NT2/D1 (cell line): Measurements from ENCODE around the gene OR9A2.

Source experiments
- SUZ12 ChIP-seq: IDR thresholded peaks from 2 replicates; pipeline ENCODE4 v1.6.1; 2011; ENCODE audit not compliant: insufficient read length, insufficient read depth; ENCODE audit errors: extremely low read depth
- YY1 ChIP-seq: IDR thresholded peaks from 2 replicates; pipeline ENCODE4 v1.6.1; 2011; ENCODE audit not compliant: insufficient read length, insufficient read depth
- ZNF274 ChIP-seq: IDR thresholded peaks from 2 replicates; pipeline ENCODE4 v1.6.1; 2011; ENCODE audit warnings: mild to moderate bottlenecking, low read depth, low read length

- no peak for TF ChIP-seq ZNF274
- TF ChIP-seq YY1, result no peak
- TF ChIP-seq SUZ12, result no peak
Measured at GRCh38 chr7:143043391-143043790, 16.5 kb upstream of the OR9A2 start.
